HepG2 (cell line): Measurements from ENCODE around the gene NAT10. TPM values are rescaled to one million over a fixed set of nuclear protein-coding genes. Genes with fewer than 3 reads are reported as not detected.

Source experiments
- ARHGAP35 ChIP-seq: sonication (generic); formaldehyde crosslinking; IDR thresholded peaks from 2 replicates; pipeline ENCODE4 v1.9.0; 2022; ENCODE audit warnings: mild to moderate bottlenecking, inconsistent platforms, moderate library complexity, missing genetic modification reagents, borderline replicate concordance
- ARID5B ChIP-seq: IDR thresholded peaks from 2 replicates; pipeline ENCODE4 v1.4.0; 2020; ENCODE audit warnings: mild to moderate bottlenecking, missing genetic modification reagents
- ATF5 ChIP-seq: sonication (generic); formaldehyde crosslinking; IDR thresholded peaks from 2 replicates; pipeline ENCODE4 v1.4.0; 2020; ENCODE audit warnings: mild to moderate bottlenecking, low read depth, missing genetic modification reagents
- FOXK1 ChIP-seq: sonication (generic); formaldehyde crosslinking; IDR thresholded peaks from 2 replicates; pipeline ENCODE4 v1.4.0; 2020; ENCODE audit warnings: low read depth, missing genetic modification reagents, borderline replicate concordance
- MLXIP ChIP-seq: sonication (generic); formaldehyde crosslinking; IDR thresholded peaks from 2 replicates; pipeline ENCODE4 v1.9.0; 2021; ENCODE audit warnings: missing genetic modification reagents, borderline replicate concordance
- PAXIP1 ChIP-seq: sonication (generic); formaldehyde crosslinking; conservative IDR thresholded peaks from 2 replicates; pipeline ENCODE4 v1.4.0; 2020; ENCODE audit warnings: mild to moderate bottlenecking, missing genetic modification reagents, moderate library complexity
- SNAPC2 ChIP-seq: sonication (generic); formaldehyde crosslinking; IDR thresholded peaks from 2 replicates; pipeline ENCODE4 v1.8.1; 2022; ENCODE audit warnings: mild to moderate bottlenecking, missing genetic modification reagents
- SPEN ChIP-seq: sonication (generic); formaldehyde crosslinking; IDR thresholded peaks from 2 replicates; pipeline ENCODE4 v1.5.1; 2020; ENCODE audit warnings: low read depth, mild to moderate bottlenecking, missing genetic modification reagents
- SYNCRIP ChIP-seq: fragments of 200-400 bp; formaldehyde crosslinking; IDR thresholded peaks from 2 replicates; pipeline ENCODE4 v1.6.1; 2018; ENCODE audit warnings: mild to moderate bottlenecking, low read depth, low read length; ENCODE audit not compliant: insufficient read depth
- ZBTB26 ChIP-seq: IDR thresholded peaks from 2 replicates; pipeline ENCODE4 v1.6.1; 2016; ENCODE audit warnings: missing compliant biosample characterization, missing genetic modification reagents, borderline replicate concordance
- ZNF414 ChIP-seq: sonication (generic); formaldehyde crosslinking; IDR thresholded peaks from 2 replicates; pipeline ENCODE4 v1.5.0; 2020; ENCODE audit warnings: missing genetic modification reagents
- ZNF546 ChIP-seq: sonication (generic); formaldehyde crosslinking; conservative IDR thresholded peaks from 2 replicates; pipeline ENCODE4 v1.8.1; 2023; ENCODE audit warnings: mild to moderate bottlenecking, missing genetic modification reagents
- ZNF556 ChIP-seq: sonication (generic); formaldehyde crosslinking; IDR thresholded peaks from 2 replicates; pipeline ENCODE4 v1.4.0; 2020; ENCODE audit warnings: mild to moderate bottlenecking, missing genetic modification reagents, borderline replicate concordance
- ZNF713 ChIP-seq: sonication (generic); formaldehyde crosslinking; IDR thresholded peaks from 2 replicates; pipeline ENCODE4 v1.4.0; 2020; ENCODE audit warnings: mild to moderate bottlenecking, missing genetic modification reagents
- polyA plus RNA-seq, 8 experiments: library from polyadenylated mRNA; depleted of rRNA in 3 of 8; stranded (reverse) in 7 of 8; unstranded in 1 of 8; fragments of >200 nt; fragmentation: Illumina TruSeq in 4 of 8; extraction: Trizol in 4 of 8; gene quantifications; 2 replicates each; pipeline versions ENCODE4 v1.2.1 to v1.2.3, GENCODE V29; 2011 to 2016; ENCODE audit warnings: low read depth in 4 of 8, missing spikeins in 1 of 8, mixed read lengths in 1 of 8; ENCODE audit not compliant: insufficient read depth in 1 of 8
- total RNA-seq, 5 experiments: library from RNA; depleted of rRNA; stranded (reverse); fragments of >200 nt; fragmentation: Illumina TruSeq; extraction: Trizol; gene quantifications; 2 replicates each; pipeline ENCODE4 v1.2.3, GENCODE V29; 2016; ENCODE audit warnings: low read depth in 1 of 5

Gene NAT10
- total and polyA plus RNA-seq, 2 of the 13 experiments (the other 11 are each of a cell fraction or from before 2014, with no cell fraction given), result 33.9 to 51.9 TPM

GRCh38 chr11:34174412-34175041, 69.1 kb downstream of the NAT10 start (continued):
- TF ChIP-seq ATF5, result no peak
- no peak for TF ChIP-seq ZNF414 (CRISPR knock-in tag)
- no peak for TF ChIP-seq MLXIP
- TF ChIP-seq ARID5B (CRISPR knock-in tag), result peak; percentile 48; the same call in 1 of the 2 replicates
- no peak; the same call in 1 of the 2 replicates for TF ChIP-seq ZBTB26 (CRISPR knock-in tag)
- no peak for TF ChIP-seq ZNF556 (CRISPR knock-in tag)
- no peak for TF ChIP-seq ARHGAP35 (CRISPR knock-in tag)
- 0 out of 2 replicates have a peak, but pooled peaks have one; percentile 56 for TF ChIP-seq SPEN (CRISPR knock-in tag)
- TF ChIP-seq ZNF546 (CRISPR knock-in tag), result no peak
- TF ChIP-seq FOXK1 (CRISPR knock-in tag), result no peak
- TF ChIP-seq ZNF713 (CRISPR knock-in tag), result 0 out of 2 replicates have a peak, but pooled peaks have one; percentile 44
- TF ChIP-seq SNAPC2, result peak; percentile 39; the same call in 1 of the 2 replicates
- no peak for TF ChIP-seq SYNCRIP
- TF ChIP-seq PAXIP1 (CRISPR knock-in tag), result no peak
